Hypothalamus (tissue), 51 donors: Measurements from ENCODE around the gene NTSR1.

Experiments used
- DNase-seq, 51 donors: peaks; one replicate each; lab custom pipeline; 2025; lab: John Stamatoyannopoulos, UW

Gene NTSR1

GRCh38 chr20:62706857-62707256 lies 1.8 kb upstream of the NTSR1 start:
- no peak for DNase-seq

GRCh38 chr20:62707276-62707920 lies 1.2 kb upstream of the NTSR1 start:
- no peak for DNase-seq

GRCh38 chr20:62707921-62708521 lies 615 bp upstream of the NTSR1 start:
- DNase-seq = no peak

GRCh38 chr20:62709537-62709905 lies 885 bp downstream of the NTSR1 start:
- DNase-seq = no peak

GRCh38 chr20:62710221-62710885 lies 1.7 kb downstream of the NTSR1 start:
- no peak for DNase-seq

- DNase-seq = peak in 1 of 51 donors; percentile 33
Measured at GRCh38 chr20:62710886-62711702, 2.5 kb downstream of the NTSR1 start.

- DNase-seq = peak in 1 of 51 donors; percentile 8
Measured at GRCh38 chr20:62711703-62712101, 3.1 kb downstream of the NTSR1 start.

GRCh38 chr20:62712606-62713005 lies 4.0 kb downstream of the NTSR1 start:
- DNase-seq = no peak

- DNase-seq = no peak
Measured at GRCh38 chr20:62714006-62714405, 5.4 kb downstream of the NTSR1 start.

GRCh38 chr20:62714799-62715198 lies 6.2 kb downstream of the NTSR1 start:
- DNase-seq = no peak

- no peak for DNase-seq
Measured at GRCh38 chr20:62715201-62715600, 6.6 kb downstream of the NTSR1 start.

- no peak for DNase-seq
Measured at GRCh38 chr20:62716198-62716940, 7.7 kb downstream of the NTSR1 start.

GRCh38 chr20:62716941-62717310 lies 8.3 kb downstream of the NTSR1 start:
- DNase-seq = no peak

- no peak for DNase-seq
Measured at GRCh38 chr20:62717933-62718332, 9.3 kb downstream of the NTSR1 start.

GRCh38 chr20:62718546-62718945 lies 9.9 kb downstream of the NTSR1 start:
- DNase-seq = no peak

- DNase-seq = no peak
Measured at GRCh38 chr20:62719250-62719935, 10.8 kb downstream of the NTSR1 start.

- DNase-seq = no peak
Measured at GRCh38 chr20:62721511-62722370, 13.1 kb downstream of the NTSR1 start.

- no peak for DNase-seq
Measured at GRCh38 chr20:62722627-62723026, 14.0 kb downstream of the NTSR1 start.

GRCh38 chr20:62723351-62723750 lies 14.7 kb downstream of the NTSR1 start:
- DNase-seq = no peak
